CD4-positive, CD25-positive, alpha-beta regulatory T cell (primary cell): ENCODE results near the gene PELI1. TPM values are rescaled to one million over a fixed set of nuclear protein-coding genes. Genes with fewer than 3 reads are reported as not detected.
"Not testable (repeated sequence)": the region's sequence is repeated elsewhere in the genome, so short reads cannot be mapped to it uniquely, and the experiment has no call there.

Source experiments
- ATAC-seq, 2 donors: fragments of 150-1000 bp; cut with Tn5 transposase; one replicate each; pipeline ENCODE4 v1.10.0; 2021; ENCODE audit warnings: low read depth in 2 of 2, moderate number of reproducible peaks in 2 of 2, moderate library complexity in 1 of 2
- DNase-seq, 3 donors: peaks; one replicate each; pipeline versions ENCODE4 v3.0.0 to v3.0.0-alpha.2; 2012 to 2022; ENCODE audit warnings: mixed read lengths in 1 of 3
- H3K27ac ChIP-seq: one replicate; pipeline ENCODE4 v1.7.0; 2013; ENCODE audit warnings: mild to moderate bottlenecking, low read length; ENCODE audit not compliant: insufficient read depth, poor library complexity, severe bottlenecking
- H3K27me3 ChIP-seq: one replicate; pipeline ENCODE4 v1.7.0; 2013; ENCODE audit warnings: low read length; ENCODE audit not compliant: control insufficient read depth, insufficient read depth
- H3K36me3 ChIP-seq: one replicate; pipeline ENCODE4 v1.7.0; 2013; ENCODE audit warnings: mild to moderate bottlenecking, low read length, moderate library complexity; ENCODE audit not compliant: control insufficient read depth, insufficient read depth
- H3K4me1 ChIP-seq: 2 replicates; pipeline ENCODE4 v1.7.0; 2013; ENCODE audit warnings: mild to moderate bottlenecking, low read length; ENCODE audit not compliant: insufficient read depth, control insufficient read depth, poor library complexity, severe bottlenecking
- H3K4me3 ChIP-seq: one replicate; pipeline ENCODE4 v1.7.0; 2013; ENCODE audit warnings: low read depth, mild to moderate bottlenecking, low read length, moderate library complexity
- H3K9me3 ChIP-seq, 2 experiments: 1 replicate in 1 of 2; 2 replicates in 1 of 2; pipeline ENCODE4 v1.7.0; 2013; ENCODE audit warnings: low read length in 2 of 2, mild to moderate bottlenecking in 1 of 2, moderate library complexity in 1 of 2; ENCODE audit not compliant: control insufficient read depth in 2 of 2
- H3K27ac Mint-ChIP-seq, 3 donors: one replicate each; pipeline ENCODE4 v1.8.0; 2020 to 2022; ENCODE audit warnings: mild to moderate bottlenecking in 3 of 3, mixed read lengths in 3 of 3, moderate library complexity in 2 of 3
- H3K27me3 Mint-ChIP-seq: one replicate; pipeline ENCODE4 v1.8.0; 2022; ENCODE audit warnings: mild to moderate bottlenecking, mixed read lengths
- H3K36me3 Mint-ChIP-seq: one replicate; pipeline ENCODE4 v1.8.0; 2020; ENCODE audit warnings: mixed read lengths
- H3K4me1 Mint-ChIP-seq, 4 donors: one replicate each; pipeline ENCODE4 v1.8.0; 2020 to 2022; ENCODE audit warnings: mixed read lengths in 4 of 4, mild to moderate bottlenecking in 1 of 4
- H3K4me3 Mint-ChIP-seq, 4 donors: one replicate each; pipeline ENCODE4 v1.8.0; 2020 to 2022; ENCODE audit warnings: mild to moderate bottlenecking in 4 of 4, mixed read lengths in 4 of 4, moderate library complexity in 3 of 4
- H3K9me3 Mint-ChIP-seq, 7 donors: one replicate each; pipeline ENCODE4 v1.8.0; 2020 to 2022; ENCODE audit warnings: mixed read lengths in 7 of 7, mild to moderate bottlenecking in 3 of 7, moderate library complexity in 2 of 7
- polyA plus RNA-seq, 4 donors: library from polyadenylated mRNA; unstranded; fragments of 300-500 nt; fragmentation: Illumina TruSeq; gene quantifications; one replicate each; pipeline ENCODE4 v1.2.3, GENCODE V29; 2021
- total RNA-seq: library from RNA; stranded (reverse); gene quantifications from one replicate; pipeline ENCODE4 v1.2.3, GENCODE V29; 2022

The PELI1 gene
- total and polyA plus RNA-seq, 5 donors from 2014 or later = 32.9 to 405 (median 34.2) TPM

DNA sequence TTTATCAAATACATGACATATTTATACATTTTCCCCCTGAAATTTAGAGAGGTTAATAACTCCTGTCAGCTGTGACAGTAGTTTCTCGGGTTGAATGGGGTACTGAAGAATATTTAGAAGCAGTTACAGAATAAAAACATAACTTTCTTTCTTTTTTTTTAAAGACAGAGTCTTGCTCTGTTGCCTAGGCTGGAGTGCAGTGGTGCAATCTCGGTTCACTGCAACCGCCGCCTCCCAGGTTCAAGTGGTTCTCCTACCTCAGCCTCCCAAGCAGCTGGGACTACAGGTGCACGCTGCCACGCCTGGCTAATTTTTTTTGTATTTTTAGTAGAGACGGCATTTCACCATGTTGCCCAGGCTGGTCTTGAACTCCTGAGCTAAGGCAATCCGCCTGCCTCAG, 43.6 kb downstream of the PELI1 start:
- Mint-ChIP-seq H3K4me3 (peak overlapping the region in 3 of 4 donors; percentile 31 to 69 (median 59)), H3K4me1 (peaks cover 54 to 90% (median 71%) of the 10 kb centered on the region in 4 donors), H3K36me3 (peaks cover 53% of the 10 kb centered on the region), H3K27ac (peak overlapping the region; percentile 59 to 93 (median 85))
- H3K9me3 Mint-ChIP-seq, DNase-seq, ATAC-seq, H3K27me3 ChIP-seq, H3K27me3 Mint-ChIP-seq, H3K9me3 ChIP-seq: not testable (repeated sequence)
- peaks cover 40% of the 10 kb centered on the region for H3K4me1 ChIP-seq
- peaks cover 54% of the 10 kb centered on the region for H3K36me3 ChIP-seq
- peak overlapping the region; percentile 85 for H3K27ac ChIP-seq
- peak overlapping the region; percentile 79 for H3K4me3 ChIP-seq

DNA sequence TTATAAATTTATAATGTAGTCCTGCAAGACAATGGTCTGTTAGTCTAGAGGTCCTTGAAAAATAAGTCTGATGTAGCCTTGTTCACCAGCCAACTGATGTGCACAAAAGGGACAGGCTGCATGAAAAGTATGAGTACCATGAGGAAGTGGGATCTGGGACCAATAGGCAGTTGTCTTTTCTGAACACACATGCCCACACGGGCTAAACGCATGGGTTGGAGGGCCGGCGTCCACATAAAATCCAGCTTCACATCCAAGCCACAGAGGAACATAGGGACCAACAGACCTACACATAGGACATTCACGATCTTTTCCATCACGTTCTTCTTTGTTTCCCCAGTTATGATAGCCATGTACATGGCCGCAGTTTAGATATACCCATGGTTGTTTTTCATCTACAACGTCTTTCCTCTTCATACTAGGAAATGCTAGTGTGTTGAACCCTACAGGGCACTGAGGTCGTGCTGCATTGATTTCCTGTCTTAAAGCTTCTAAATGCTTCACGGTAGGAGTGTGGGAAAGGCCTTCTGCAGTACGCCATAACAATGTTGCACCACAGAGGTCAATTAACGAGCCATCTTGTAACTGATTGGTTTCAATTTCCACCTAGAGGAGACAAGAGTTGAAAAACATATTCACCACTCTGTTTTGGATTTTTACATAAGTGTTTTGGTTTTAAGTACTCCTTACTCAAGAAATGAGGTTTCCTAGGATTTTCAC, 49.4 kb downstream of the PELI1 start:
- Mint-ChIP-seq H3K27me3 (no peaks in the 10 kb centered on the region), H3K4me1 (peaks cover 38 to 62% (median 55%) of the 10 kb centered on the region in 4 donors), H3K4me3 (peak overlapping the region in 3 of 4 donors; percentile 0 to 13 (median 1)), H3K9me3 (peaks cover 0 to 6% (median 0%) of the 10 kb centered on the region in 7 donors), H3K27ac (peak overlapping the region; percentile 47 to 57 (median 48)), H3K36me3 (peaks cover 73% of the 10 kb centered on the region)
- ATAC-seq = no peak
- Histone ChIP-seq H3K4me1 (peaks cover 7% of the 10 kb centered on the region), H3K36me3 (peaks cover 79% of the 10 kb centered on the region), H3K9me3 (no peaks in the 10 kb centered on the region), H3K27me3 (no peaks in the 10 kb centered on the region), H3K4me3 (no peak overlapping the region), H3K27ac (no peak overlapping the region)
- peak in 1 of 3 donors; percentile 23 for DNase-seq

DNA sequence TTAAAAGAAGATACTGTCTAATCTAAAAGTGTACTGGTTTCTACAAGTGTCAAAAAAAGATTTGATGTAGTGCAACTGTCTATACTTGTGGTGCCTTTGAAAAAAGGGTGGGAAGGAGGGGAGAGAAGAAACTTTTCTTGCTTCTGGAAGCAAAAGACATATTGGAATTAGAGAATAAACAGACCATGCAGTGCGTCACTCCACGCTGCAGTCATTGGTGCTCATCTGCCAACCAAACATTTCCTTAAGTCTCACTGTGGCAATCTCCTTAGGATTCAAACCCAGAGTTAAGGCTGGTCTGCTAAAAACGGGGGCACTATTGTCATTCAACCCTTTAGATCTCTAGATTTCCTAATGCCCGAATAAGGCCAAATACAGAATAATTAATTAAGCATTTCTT, 50.9 kb downstream of the PELI1 start:
- Histone ChIP-seq H3K36me3 (peaks cover 66% of the 10 kb centered on the region), H3K9me3 (no peaks in the 10 kb centered on the region), H3K4me1 (peaks cover 4% of the 10 kb centered on the region), H3K4me3 (no peak overlapping the region), H3K27ac (no peak overlapping the region), H3K27me3 (no peaks in the 10 kb centered on the region)
- H3K36me3 Mint-ChIP-seq = peaks cover 63% of the 10 kb centered on the region
- H3K4me1 Mint-ChIP-seq = peaks cover 29 to 51% (median 44%) of the 10 kb centered on the region in 4 donors
- ATAC-seq (no peak), DNase-seq (no peak)
- peaks cover 0 to 6% (median 0%) of the 10 kb centered on the region in 7 donors for H3K9me3 Mint-ChIP-seq
- H3K27me3 Mint-ChIP-seq = no peaks in the 10 kb centered on the region
- peak overlapping the region in 1 of 3 donors; percentile 43 for H3K27ac Mint-ChIP-seq
- H3K4me3 Mint-ChIP-seq = no peak overlapping the region

- Mint-ChIP-seq H3K36me3 (peaks cover 61% of the 10 kb centered on the region), H3K27me3 (no peaks in the 10 kb centered on the region), H3K9me3 (peaks cover 0 to 6% (median 0%) of the 10 kb centered on the region in 7 donors), H3K4me3 (no peak overlapping the region), H3K4me1 (peaks cover 27 to 46% (median 39%) of the 10 kb centered on the region in 4 donors), H3K27ac (no peak overlapping the region)
- no peak overlapping the region for H3K4me3 ChIP-seq
- H3K27me3 ChIP-seq = no peaks in the 10 kb centered on the region
- no peak overlapping the region for H3K27ac ChIP-seq
- peaks cover 4% of the 10 kb centered on the region for H3K4me1 ChIP-seq
- peaks cover 59% of the 10 kb centered on the region for H3K36me3 ChIP-seq
- DNase-seq (no peak), ATAC-seq (no peak)
- no peaks in the 10 kb centered on the region for H3K9me3 ChIP-seq
Observed at GRCh38 chr2:64092502-64092901, 51.7 kb downstream of the PELI1 start.

DNA sequence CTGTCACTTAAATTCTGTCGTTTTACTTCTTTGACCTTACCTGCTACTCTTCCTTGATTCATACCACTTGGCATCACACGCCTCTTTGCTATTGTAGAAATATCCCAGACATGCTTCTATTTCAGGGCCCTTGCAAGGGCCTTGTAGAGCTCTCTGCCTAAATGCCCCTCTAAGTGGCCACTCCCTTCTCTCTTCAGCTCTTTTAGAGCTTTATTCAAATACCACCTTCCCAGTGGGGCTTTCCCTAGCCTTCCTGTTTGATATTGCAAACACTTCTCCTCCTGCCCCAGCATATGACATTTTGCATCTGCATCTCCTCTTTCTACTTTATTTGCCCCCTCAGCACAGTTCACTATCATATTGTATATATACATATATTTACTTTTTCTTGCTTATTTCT, 54.0 kb downstream of the PELI1 start:
- peak overlapping the region; percentile 2 to 68 (median 54) for H3K27ac Mint-ChIP-seq

GRCh38 chr2:64086347-64087082, 57.7 kb downstream of the PELI1 start:
- Mint-ChIP-seq H3K4me3 (no peak overlapping the region), H3K4me1 (peaks cover 14 to 25% (median 18%) of the 10 kb centered on the region in 4 donors), H3K27me3 (no peaks in the 10 kb centered on the region), H3K9me3 (peaks cover 0 to 2% (median 0%) of the 10 kb centered on the region in 7 donors), H3K36me3 (peaks cover 20% of the 10 kb centered on the region), H3K27ac (peak overlapping the region in 1 of 3 donors; percentile 90)
- H3K27ac ChIP-seq = no peak overlapping the region
- DNase-seq = no peak
- H3K4me1 ChIP-seq = peaks cover 4% of the 10 kb centered on the region
- H3K27me3 ChIP-seq = no peaks in the 10 kb centered on the region
- H3K36me3 ChIP-seq = peaks cover 5% of the 10 kb centered on the region
- H3K9me3 ChIP-seq = no peaks in the 10 kb centered on the region
- no peak overlapping the region for H3K4me3 ChIP-seq
- ATAC-seq = no peak

More for the DNA sequence above, 54.0 kb downstream of the PELI1 start:
- H3K4me3 ChIP-seq = no peak overlapping the region
- Mint-ChIP-seq H3K36me3 (peaks cover 47% of the 10 kb centered on the region), H3K9me3 (peaks cover 0 to 2% (median 0%) of the 10 kb centered on the region in 7 donors), H3K4me3 (peak overlapping the region in 2 of 4 donors; percentile 1 to 19), H3K4me1 (peaks cover 24 to 34% (median 30%) of the 10 kb centered on the region in 4 donors), H3K27me3 (no peaks in the 10 kb centered on the region)
- H3K4me1 ChIP-seq = peaks cover 4% of the 10 kb centered on the region
- H3K27ac ChIP-seq = no peak overlapping the region
- no peak for DNase-seq
- H3K9me3 ChIP-seq = no peaks in the 10 kb centered on the region
- peak in 1 of 2 donors; percentile 20 for ATAC-seq
- H3K27me3 ChIP-seq = no peaks in the 10 kb centered on the region
- H3K36me3 ChIP-seq = peaks cover 38% of the 10 kb centered on the region

GRCh38 chr2:64085936-64086335, 58.3 kb downstream of the PELI1 start:
- H3K4me1 ChIP-seq = peaks cover 4% of the 10 kb centered on the region
- no peak overlapping the region for H3K27ac Mint-ChIP-seq
- no peaks in the 10 kb centered on the region for H3K27me3 ChIP-seq
- peaks cover 4% of the 10 kb centered on the region for H3K27me3 Mint-ChIP-seq
- peaks cover 11 to 19% (median 15%) of the 10 kb centered on the region in 4 donors for H3K4me1 Mint-ChIP-seq
- no peaks in the 10 kb centered on the region for H3K36me3 ChIP-seq
- DNase-seq = no peak
- no peak overlapping the region for H3K27ac ChIP-seq
- no peak overlapping the region for H3K4me3 Mint-ChIP-seq
- peaks cover 0 to 2% (median 0%) of the 10 kb centered on the region in 7 donors for H3K9me3 Mint-ChIP-seq
- no peaks in the 10 kb centered on the region for H3K9me3 ChIP-seq
- H3K4me3 ChIP-seq = no peak overlapping the region
- peaks cover 17% of the 10 kb centered on the region for H3K36me3 Mint-ChIP-seq
- no peak for ATAC-seq
